Lower leg skin (tissue), 3 donors: ENCODE results near the gene EIF2B1.

Experiments
- CTCF ChIP-seq, 3 donors: fragments of 450-650 bp; IDR thresholded peaks; one replicate each; pipeline ENCODE4 v1.5.1; 2016; ENCODE audit warnings: antibody characterized with exemption in 3 of 3, mild to moderate bottlenecking in 3 of 3, moderate library complexity in 2 of 3
- POLR2A ChIP-seq, 2 donors: fragments of 450-650 bp; IDR thresholded peaks; one replicate each; pipeline ENCODE4 v1.6.1; 2016 to 2017; ENCODE audit warnings: antibody characterized with exemption in 2 of 2, mild to moderate bottlenecking in 1 of 2, moderate library complexity in 1 of 2

- no peak for TF ChIP-seq CTCF (IDR thresholded peaks at IDR 0.05)
- no peak for TF ChIP-seq POLR2A (IDR thresholded peaks at IDR 0.05)
Measured at GRCh38 chr12:123645380-123645779, 11.9 kb upstream of the EIF2B1 start.
